Heart left ventricle (tissue), 16 donors: ENCODE measurements around the gene C14orf180. TPM values are rescaled to one million over a fixed set of nuclear protein-coding genes. Genes with fewer than 3 reads are reported as not detected.

ENCODE experiments used
- ATAC-seq, 4 donors: fragments of 200-7000 bp; cut with Tn5 transposase; one replicate each; pipeline ENCODE4 v1.9.1; 2020 to 2022; ENCODE audit warnings: moderate library complexity in 4 of 4, mild to moderate bottlenecking in 3 of 4, moderate number of reproducible peaks in 1 of 4
- DNase-seq, 5 donors: peaks; one replicate each; pipeline ENCODE4 v3.0.0-alpha.2; 2020
- H3K27ac ChIP-seq, 12 donors: fragments of 200-600 bp; sonication (generic) in 4 of 12; one replicate each; pipeline versions ENCODE4 v1.5.0 to v1.8.0; 2016 to 2022; ENCODE audit warnings: mild to moderate bottlenecking in 2 of 12
- H3K27me3 ChIP-seq, 9 donors: fragments of 200-600 bp; sonication (generic) in 2 of 9; one replicate each; pipeline versions ENCODE4 v1.5.1 to v1.8.0; 2016 to 2022; ENCODE audit warnings: mild to moderate bottlenecking in 3 of 9
- H3K36me3 ChIP-seq, 9 donors: fragments of 200-600 bp; sonication (generic) in 2 of 9; one replicate each; pipeline versions ENCODE4 v1.5.0 to v1.8.0; 2018 to 2022; ENCODE audit warnings: mild to moderate bottlenecking in 2 of 9
- H3K4me1 ChIP-seq, 12 donors: fragments of 200-600 bp; sonication (generic) in 4 of 12; one replicate each; pipeline versions ENCODE4 v1.5.0 to v1.8.0; 2016 to 2022; ENCODE audit warnings: mild to moderate bottlenecking in 3 of 12
- H3K4me3 ChIP-seq, 12 donors: fragments of 200-600 bp; sonication (generic) in 4 of 12; one replicate each; pipeline versions ENCODE4 v1.5.0 to v1.8.0; 2017 to 2022; ENCODE audit warnings: mild to moderate bottlenecking in 9 of 12, moderate library complexity in 4 of 12
- H3K9me3 ChIP-seq, 12 donors: fragments of 200-600 bp; sonication (generic) in 4 of 12; one replicate each; pipeline versions ENCODE4 v1.5.0 to v1.8.0; 2016 to 2022; ENCODE audit warnings: mild to moderate bottlenecking in 1 of 12
- POLR2A ChIP-seq, 2 donors: fragments of 450-650 bp; IDR thresholded peaks; one replicate each; pipeline ENCODE4 v1.6.1; 2017; ENCODE audit warnings: antibody characterized with exemption in 2 of 2, mild to moderate bottlenecking in 2 of 2, moderate library complexity in 2 of 2
- WGBS, 4 donors: extraction: QIAGEN DNeasy Blood & Tissue Kit in 2 of 4; methylation state at CpG; one replicate each; pipeline versions ENCODE4 v1.1.5 to v1.1.7; 2013 to 2018; 5-methylcytosine and 5-hydroxymethylcytosine counted together
- intact Hi-C, 10 donors: fragments of 100-400 bp; cut with DNase I; formaldehyde crosslinking; loops; one replicate each; pipeline versions ENCODE4 v1.11.1 to v1.14.2; 2022
- polyA plus RNA-seq, 2 donors: library from polyadenylated mRNA; stranded (reverse); fragments of 200-250 nt; gene quantifications; one replicate each; pipeline ENCODE4 v1.2.3, GENCODE V29; 2013
- total RNA-seq, 9 donors: library from RNA; depleted of rRNA in 2 of 9; stranded (reverse); fragments of >200 nt in 2 of 9; fragmentation: NEBNext Ultra II Directional in 3 of 9; extraction: Animal tissue kit (Norgen Biotek cat#: 25700) in 3 of 9; gene quantifications; one replicate each; pipeline versions ENCODE4 v1.1.0 to v1.2.4, GENCODE V29; 2016 to 2023
- TF ChIP-seq, protein P1 (sequence below), 12 donors: fragments of 200-600 bp; sonication (generic) in 4 of 12; IDR thresholded peaks; one replicate each; pipeline versions ENCODE4 v1.5.0 to v1.8.0; 2018 to 2022; ENCODE audit warnings: antibody characterized with exemption in 12 of 12, mild to moderate bottlenecking in 5 of 12
- donor health status: ischemic (EF 13 %, LVEDD 7.1; RV severe dilation, severe dysfunction).
- donor health status: healthy with polysubstance abuse.
- donor health status: DM: no; HTN: yes; CAD: no.
- donor health status: DM: no; HTN: no; CAD: no.
- donor health status: ischemic (EF 25% LVEDD 6.9; RV normal size, moderate dysfunction).
- donor health status: ischemic (EF 25% LVEDD 5.7; RV mildly dilated, moderate dysfunction).
- donor health status: healthy.
- donor health status: DM: yes; HTN: yes; CAD: no.
- donor health status: ischemic (EF 35%, LVEDD 5.7; RV mildly dilated, moderate dysfunction).
- donor health status: nonischemic (EF 11% LVEDD 7.7; RV severe dilation, severe dysfunction).
- donor health status: DM: yes; HTN: yes; CAD: no.
- donor health status: PGD.
- donor health status: ischemic (EF 29% LVEDD 5.4; RV normal size, mild dysfunction).
- donor health status: nonischemic (EF 23%, LVEDD 6.1; RV moderate dilation, normal function).

The C14orf180 gene
- total and polyA plus RNA-seq, 11 donors, result 11.1 to 170 (median 75.3) TPM

DNA sequence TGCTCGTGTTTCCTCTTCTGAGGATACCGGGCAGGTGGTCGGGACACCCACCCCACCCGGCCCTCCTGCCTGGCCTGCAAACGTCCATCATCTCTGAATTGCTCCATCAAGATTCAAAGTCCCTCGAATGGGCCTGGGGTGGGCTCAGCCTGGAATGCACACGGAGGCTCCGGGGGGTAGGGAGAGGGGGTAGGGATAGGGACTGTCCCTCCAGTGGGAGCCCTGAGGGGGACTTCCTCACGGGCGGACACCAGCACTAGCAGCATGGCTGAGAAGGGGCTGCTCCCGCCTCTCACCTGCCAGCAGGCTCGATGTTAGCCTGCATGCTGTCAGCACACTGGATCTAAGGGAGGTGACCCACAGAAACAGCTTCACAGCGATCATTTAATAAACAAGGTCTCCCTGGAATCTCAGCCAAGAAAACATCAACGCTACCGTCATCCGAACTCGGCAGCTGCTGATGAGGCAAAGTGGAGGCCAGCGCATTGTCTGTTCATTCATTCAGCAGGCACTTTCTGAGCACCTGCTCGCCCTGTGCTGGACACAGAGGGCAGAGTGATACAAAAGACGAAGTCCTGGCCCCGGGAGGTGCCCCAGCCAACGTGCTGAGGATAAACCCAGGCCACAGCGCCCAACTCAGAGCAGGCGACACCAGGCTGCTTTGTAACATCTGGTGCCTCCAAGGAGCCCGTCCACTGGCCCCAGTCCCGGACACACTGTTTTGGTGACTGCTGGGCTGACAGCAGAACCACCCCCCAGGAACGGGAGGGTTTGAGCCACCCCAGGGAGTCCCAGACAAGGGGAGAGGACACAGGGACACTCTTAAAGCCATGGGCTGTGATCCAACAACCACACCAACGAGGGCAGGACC, 18.7 kb downstream of the C14orf180 start:
- Histone ChIP-seq H3K36me3 (no peaks in the 10 kb centered on the region), H3K4me3 (no peak overlapping the region), H3K27ac (no peak overlapping the region), H3K9me3 (no peaks in the 10 kb centered on the region), H3K27me3 (peaks cover 0 to 62% (median 7%) of the 10 kb centered on the region in 9 donors), H3K4me1 (peaks cover 0 to 13% (median 0%) of the 10 kb centered on the region in 12 donors)
- no peak for ATAC-seq
- WGBS, 4 donors, result 39 to 55% (median 43%) methylated on average over 14 to 28 of the region's 28 CpGs
- TF ChIP-seq POLR2A (IDR thresholded peaks at IDR 0.05), result no peak
- TF ChIP-seq, protein P1, sequence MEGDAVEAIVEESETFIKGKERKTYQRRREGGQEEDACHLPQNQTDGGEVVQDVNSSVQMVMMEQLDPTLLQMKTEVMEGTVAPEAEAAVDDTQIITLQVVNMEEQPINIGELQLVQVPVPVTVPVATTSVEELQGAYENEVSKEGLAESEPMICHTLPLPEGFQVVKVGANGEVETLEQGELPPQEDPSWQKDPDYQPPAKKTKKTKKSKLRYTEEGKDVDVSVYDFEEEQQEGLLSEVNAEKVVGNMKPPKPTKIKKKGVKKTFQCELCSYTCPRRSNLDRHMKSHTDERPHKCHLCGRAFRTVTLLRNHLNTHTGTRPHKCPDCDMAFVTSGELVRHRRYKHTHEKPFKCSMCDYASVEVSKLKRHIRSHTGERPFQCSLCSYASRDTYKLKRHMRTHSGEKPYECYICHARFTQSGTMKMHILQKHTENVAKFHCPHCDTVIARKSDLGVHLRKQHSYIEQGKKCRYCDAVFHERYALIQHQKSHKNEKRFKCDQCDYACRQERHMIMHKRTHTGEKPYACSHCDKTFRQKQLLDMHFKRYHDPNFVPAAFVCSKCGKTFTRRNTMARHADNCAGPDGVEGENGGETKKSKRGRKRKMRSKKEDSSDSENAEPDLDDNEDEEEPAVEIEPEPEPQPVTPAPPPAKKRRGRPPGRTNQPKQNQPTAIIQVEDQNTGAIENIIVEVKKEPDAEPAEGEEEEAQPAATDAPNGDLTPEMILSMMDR (IDR thresholded peaks at IDR 0.05), result no peak
- peak in 2 of 5 donors; percentile 22 to 29 for DNase-seq
- intact Hi-C loops, result no loop called here

DNA sequence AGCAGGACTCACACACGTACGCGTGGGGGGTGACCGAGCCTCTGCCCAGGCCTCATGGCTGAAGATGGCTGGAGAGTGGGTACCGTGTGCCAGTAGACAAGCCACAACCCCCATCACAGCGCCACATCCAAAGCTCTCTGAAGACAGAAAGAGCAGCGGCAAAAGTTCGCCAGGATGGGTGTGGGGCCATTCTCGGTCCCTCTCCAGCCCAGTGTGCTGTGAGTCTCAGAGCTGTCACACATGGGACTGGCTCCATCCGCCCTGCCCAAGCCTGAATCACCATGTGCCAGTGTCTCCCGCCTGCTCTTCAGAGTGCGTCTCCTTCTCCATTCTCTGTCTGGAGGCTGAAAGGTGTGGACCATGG, 19.3 kb downstream of the C14orf180 start:
- H3K4me1 ChIP-seq, result peaks cover 0 to 8% (median 0%) of the 10 kb centered on the region in 12 donors
- H3K4me3 ChIP-seq, result no peak overlapping the region
- no peak overlapping the region for H3K27ac ChIP-seq
- ATAC-seq, result no peak
- H3K27me3 ChIP-seq, result peaks cover 0 to 67% (median 7%) of the 10 kb centered on the region in 9 donors
- no peaks in the 10 kb centered on the region for H3K36me3 ChIP-seq
- TF ChIP-seq POLR2A (IDR thresholded peaks at IDR 0.05), result no peak
- TF ChIP-seq, protein P1 (IDR thresholded peaks at IDR 0.05), result no peak
- intact Hi-C loops, result no loop called here
- no peaks in the 10 kb centered on the region for H3K9me3 ChIP-seq
- 76 to 86% (median 82%) methylated on average over 12 of the region's 12 CpGs for WGBS, 4 donors
- DNase-seq, result no peak

DNA sequence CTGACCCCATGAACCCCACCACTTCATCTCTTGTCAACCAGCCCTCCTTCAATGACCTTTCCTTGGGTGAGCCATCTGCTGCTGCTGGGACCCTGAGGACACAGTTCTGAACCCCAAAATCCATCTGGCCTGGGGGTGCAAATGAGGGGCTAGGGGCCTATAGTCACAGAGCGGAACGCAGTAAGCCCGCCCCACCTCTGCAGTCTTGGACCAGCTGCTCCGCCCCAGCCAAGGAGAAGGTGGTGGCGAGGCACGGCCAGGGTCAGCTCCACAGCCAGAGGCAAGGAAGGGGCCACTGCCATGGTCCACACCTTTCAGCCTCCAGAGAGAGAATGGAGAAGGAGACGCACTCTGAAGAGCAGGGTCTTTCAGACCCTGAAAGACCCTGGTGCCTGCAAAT, 19.9 kb downstream of the C14orf180 start:
- H3K27me3 ChIP-seq, result peaks cover 0 to 72% (median 13%) of the 10 kb centered on the region in 9 donors
- no peak for DNase-seq
- no peak overlapping the region for H3K27ac ChIP-seq

DNA sequence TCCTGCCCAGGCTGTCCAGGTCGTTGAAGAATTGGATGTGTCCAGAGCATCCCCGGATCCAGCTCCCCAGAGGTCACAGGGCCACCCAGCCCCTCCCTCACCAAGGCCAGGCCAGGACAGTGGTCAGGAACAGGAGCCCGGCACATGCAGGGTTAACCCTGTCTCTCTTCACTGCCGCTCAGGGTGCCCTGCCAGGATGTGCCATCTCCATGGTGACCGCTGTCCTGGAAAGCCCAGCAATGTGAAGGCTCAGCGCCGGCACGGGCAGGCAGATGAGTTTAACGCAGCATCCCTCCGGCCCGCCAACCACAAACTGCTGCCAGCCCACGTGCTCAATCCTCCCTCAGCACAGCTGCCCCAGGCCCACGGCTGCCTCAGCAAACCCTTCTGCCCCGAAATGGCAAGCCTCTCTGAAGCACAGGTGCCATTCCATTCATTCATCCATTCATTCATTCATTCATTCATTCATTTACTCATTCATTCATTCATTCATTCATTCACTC, 20.6 kb downstream of the C14orf180 start:
- ATAC-seq, result no peak
- TF ChIP-seq POLR2A (IDR thresholded peaks at IDR 0.05), result no peak
- TF ChIP-seq, protein P1 (IDR thresholded peaks at IDR 0.05), result no peak
- H3K36me3 ChIP-seq, result no peaks in the 10 kb centered on the region
- 22 to 37% (median 33%) methylated on average over 12 to 14 of the region's 14 CpGs for WGBS, 4 donors
- H3K27ac ChIP-seq, result no peak overlapping the region
- peaks cover 0 to 14% (median 0%) of the 10 kb centered on the region in 12 donors for H3K4me1 ChIP-seq
- H3K4me3 ChIP-seq, result no peak overlapping the region
- no peaks in the 10 kb centered on the region for H3K9me3 ChIP-seq
- intact Hi-C loops, result no loop called here
- H3K27me3 ChIP-seq, result peaks cover 0 to 74% (median 16%) of the 10 kb centered on the region in 9 donors
- no peak for DNase-seq

More for the DNA sequence above, 19.9 kb downstream of the C14orf180 start:
- ATAC-seq, result no peak
- WGBS, 4 donors, result 82 to 99% (median 95%) methylated on average over 6 to 7 of the region's 7 CpGs
- intact Hi-C loops, result no loop called here
- TF ChIP-seq, protein P1 (IDR thresholded peaks at IDR 0.05), result no peak
- TF ChIP-seq POLR2A (IDR thresholded peaks at IDR 0.05), result no peak
- H3K36me3 ChIP-seq, result no peaks in the 10 kb centered on the region
- H3K4me1 ChIP-seq, result peaks cover 0 to 9% (median 0%) of the 10 kb centered on the region in 12 donors
- no peaks in the 10 kb centered on the region for H3K9me3 ChIP-seq
- no peak overlapping the region for H3K4me3 ChIP-seq
